Left colon (tissue), 2 donors: Measurements from ENCODE around the gene PLCL1. TPM values are rescaled to one million over a fixed set of nuclear protein-coding genes. Genes with fewer than 3 reads are reported as not detected.
A peak's percentile ranks its signal among the peaks of the same experiment; 100 is the strongest.

Source experiments
- ATAC-seq: fragments of 200-7000 bp; cut with Tn5 transposase; one replicate; pipeline ENCODE4 v1.9.1; 2020; ENCODE audit warnings: mild to moderate bottlenecking, moderate library complexity
- DNase-seq, 2 donors: peaks; one replicate each; pipeline ENCODE4 v3.0.0-alpha.2; 2020
- intact Hi-C, 2 donors: fragments of 100-400 bp; cut with DNase I in 1 of 2; cut with micrococcal nuclease in 1 of 2; formaldehyde crosslinking; loops; one replicate each; pipeline versions ENCODE4 v1.11.2 to v1.14.0; 2022; cut with DNase I, micrococcal nuclease
- total RNA-seq, 2 donors: library from RNA; stranded (reverse); fragmentation: NEBNext Ultra II Directional; extraction: Animal tissue kit (Norgen Biotek cat#: 25700); gene quantifications; one replicate each; pipeline ENCODE4 v1.2.1, GENCODE V29; 2021
- donor health status: DM: no; HTN: no; CAD: no.
- donor health status: DM: yes; HTN: yes; CAD: no.

The PLCL1 gene
- total RNA-seq, 2 donors from 2014 or later, result 1.1 to 3.0 TPM

DNA sequence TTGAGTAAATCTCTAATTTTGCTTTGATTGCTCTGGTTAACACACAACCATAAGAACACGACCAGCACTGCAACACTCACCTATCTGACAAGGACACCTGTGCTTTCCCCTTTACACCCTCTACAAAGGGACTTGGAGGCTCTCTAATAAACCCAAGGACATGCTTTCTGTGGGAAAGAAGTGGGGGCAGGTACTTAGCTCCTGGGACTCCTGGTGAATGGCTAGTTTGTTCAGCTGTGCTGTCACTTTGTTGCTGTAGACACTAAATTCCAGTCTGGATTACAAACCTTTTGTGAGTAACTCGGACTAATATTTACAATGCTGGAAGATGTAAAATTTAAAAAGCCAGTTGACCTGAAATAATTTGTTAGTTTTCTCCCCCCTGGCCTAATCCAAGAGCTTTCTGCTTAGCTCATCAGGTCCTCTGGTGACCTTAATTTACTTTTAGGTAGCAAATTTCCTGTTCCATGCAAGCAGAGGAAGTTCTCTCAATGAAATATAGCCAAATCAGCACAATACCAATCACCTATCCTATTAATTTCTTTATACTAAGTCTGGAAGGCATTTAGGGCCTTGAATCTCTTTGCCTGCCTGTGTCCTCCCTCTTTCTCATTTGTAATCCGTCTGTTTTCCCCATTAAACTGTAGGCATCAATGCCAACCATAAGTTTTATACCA lies 67.5 kb downstream of the PLCL1 start:
- DNase-seq (no peak), ATAC-seq (no peak)
- intact Hi-C loops, result no loop called here

DNA sequence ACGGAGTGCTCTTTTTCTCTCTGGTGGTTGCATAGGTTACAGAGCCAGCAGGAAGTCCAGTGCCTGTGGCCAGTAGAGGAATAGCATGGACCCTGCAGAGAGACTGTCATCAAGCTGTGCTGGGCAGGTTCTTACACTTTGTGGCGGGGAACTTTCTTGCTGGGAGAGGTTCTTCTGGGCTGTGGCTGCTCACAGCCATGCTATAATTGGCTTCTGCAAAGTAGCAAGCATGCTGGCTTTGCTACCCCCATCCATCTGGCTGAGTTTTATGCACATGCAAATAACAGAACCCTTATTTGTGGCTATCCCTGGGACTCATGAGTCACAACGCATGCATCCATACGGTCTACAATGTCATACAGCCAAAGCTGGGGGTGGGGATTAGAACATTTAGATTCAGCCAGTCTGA lies 68.9 kb downstream of the PLCL1 start:
- DNase-seq, result no peak
- intact Hi-C loops, result no loop called here

DNA sequence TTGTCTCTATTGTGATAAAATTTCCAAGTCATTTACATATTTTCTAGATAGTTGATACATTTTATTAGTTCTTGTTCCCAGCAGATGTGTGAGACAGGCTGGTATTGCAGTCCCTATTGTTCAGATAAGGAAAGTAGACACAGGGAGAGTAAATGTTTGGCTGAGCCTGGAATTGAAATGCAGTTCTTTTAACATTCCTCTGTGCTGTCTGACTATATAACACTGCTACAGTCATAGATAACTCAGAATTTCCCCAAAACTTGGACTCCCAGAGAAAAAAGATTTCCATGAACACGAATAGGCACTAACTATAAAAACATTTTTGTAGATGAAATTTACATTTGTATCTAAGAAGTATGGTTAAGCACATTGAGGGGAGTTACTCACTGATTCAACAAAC lies 71.4 kb downstream of the PLCL1 start:
- intact Hi-C loops, result no loop called here
- ATAC-seq, result no peak
- no peak for DNase-seq

More for the DNA sequence above, 68.9 kb downstream of the PLCL1 start:
- no peak for ATAC-seq

DNA sequence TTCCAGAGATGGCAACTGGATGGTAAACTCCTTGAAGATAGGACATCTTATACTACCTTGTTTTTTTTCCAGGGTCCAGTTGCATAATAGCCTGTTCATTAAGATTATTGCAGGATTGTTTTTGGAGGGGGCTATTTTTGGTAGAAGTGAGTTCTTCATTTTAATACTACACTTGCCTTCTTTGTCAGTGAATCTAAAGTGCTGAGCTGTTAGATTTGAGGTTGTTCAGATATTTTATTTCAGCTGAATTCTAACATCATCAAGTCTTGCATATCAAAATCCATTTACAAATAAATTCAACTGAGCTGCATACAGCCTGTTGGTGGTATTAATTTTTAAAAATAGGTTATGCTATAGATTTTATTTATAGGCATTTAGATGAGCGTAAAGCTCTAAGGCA lies 72.1 kb downstream of the PLCL1 start:
- intact Hi-C loops, result no loop called here
- no peak for DNase-seq
- ATAC-seq, result no peak

DNA sequence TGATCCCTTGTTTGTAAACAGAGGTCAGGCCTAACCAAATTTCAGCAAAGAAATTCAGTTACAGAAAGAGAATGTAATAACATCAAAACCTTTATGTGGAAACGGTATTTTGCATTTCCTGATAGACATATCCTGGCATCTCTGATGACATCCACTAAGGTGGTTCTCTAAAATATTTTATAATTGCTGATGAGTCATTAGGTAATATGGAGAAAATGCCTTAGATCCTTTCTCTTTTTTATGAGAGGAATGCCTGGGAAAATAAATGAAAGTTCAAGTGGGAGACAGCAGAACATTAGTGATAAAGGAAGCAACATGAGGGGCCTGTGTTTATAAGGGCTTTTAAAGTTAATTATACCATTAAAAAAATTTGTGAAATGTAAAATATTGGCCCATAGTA lies 72.6 kb downstream of the PLCL1 start:
- DNase-seq, result no peak

DNA sequence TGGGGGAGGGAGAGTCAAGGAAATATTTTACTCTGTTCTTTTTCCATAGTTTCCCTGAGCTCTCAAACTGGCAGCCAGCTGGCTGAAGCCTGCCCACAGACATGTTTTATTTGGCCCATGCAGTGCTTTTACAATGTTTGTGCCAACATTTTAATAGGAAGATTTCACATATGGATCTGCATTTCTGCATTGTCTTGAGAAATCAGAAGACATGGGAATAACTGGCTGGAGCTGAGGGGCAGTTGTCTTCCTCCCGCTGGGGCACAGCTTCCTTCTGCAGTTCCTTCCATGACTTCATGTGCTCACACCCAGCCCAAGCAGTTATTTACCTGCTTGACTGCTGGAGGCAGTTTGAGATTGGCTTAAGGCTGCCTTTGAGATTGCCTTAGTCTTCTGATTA lies 74.4 kb downstream of the PLCL1 start:
- ATAC-seq (peak; percentile 45), DNase-seq (no peak)
- intact Hi-C loops, result no loop called here

More for the DNA sequence above, 72.6 kb downstream of the PLCL1 start:
- intact Hi-C loops, result no loop called here
- no peak for ATAC-seq

DNA sequence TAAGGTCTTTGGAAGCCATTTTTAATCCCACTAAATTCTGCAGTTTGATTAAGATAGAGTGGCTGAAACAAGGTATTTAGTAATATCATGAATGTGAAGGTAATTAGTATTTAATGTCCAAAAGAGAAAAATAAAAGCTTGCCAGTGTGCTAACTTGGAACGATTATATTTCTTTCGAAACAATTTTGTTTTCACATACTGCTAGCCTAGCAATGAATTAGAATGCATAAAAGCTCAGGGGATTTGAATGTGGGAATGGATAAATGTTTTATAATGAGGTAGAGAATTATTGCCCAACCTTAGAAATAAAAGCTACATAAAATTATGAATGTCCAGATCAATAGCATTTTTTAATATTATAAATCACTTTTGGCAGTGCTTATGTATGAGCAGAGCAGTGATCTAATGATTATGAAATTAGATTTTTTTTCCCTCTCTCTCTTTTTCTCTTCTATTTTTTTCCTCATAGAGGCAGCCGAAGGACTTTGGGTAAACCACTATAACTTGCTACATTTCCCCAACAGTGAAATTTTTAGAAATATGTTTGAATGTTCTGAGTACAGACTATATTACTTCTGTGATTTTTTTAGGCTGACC lies 75.5 kb downstream of the PLCL1 start:
- no peak for DNase-seq
- intact Hi-C loops, result no loop called here
- ATAC-seq, result no peak

DNA sequence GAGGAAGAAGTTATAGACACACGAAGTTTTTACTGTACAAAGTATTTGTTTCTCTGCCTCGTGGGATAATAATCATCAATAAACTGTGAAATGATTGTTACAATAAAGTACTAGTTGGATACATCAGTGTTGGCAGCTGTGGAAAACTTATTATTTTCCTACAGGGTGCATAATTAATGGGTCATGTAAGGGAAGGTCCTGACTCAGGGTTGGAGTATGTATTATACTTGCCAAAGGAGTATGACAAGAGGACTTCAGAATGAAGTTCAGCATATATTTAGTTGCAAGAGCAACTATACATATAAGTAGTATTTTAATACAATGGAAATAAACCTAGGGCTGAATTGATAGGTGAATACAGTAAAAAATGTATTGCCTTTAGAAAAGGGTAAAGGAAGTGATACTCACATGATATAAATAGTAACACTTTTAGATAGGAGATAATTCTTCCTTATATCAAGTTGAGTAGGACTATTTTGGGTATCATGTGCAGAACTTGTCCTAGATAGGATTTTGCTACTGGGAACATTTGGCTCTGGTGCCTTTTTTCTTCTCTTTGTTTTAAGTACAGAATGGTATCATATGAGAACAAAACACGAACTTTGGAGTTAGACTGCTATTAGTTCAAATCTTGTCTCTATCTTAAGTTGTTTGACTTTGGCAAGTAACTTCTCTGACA lies 79.1 kb downstream of the PLCL1 start:
- intact Hi-C loops, result no loop called here
- ATAC-seq (no peak), DNase-seq (no peak)

DNA sequence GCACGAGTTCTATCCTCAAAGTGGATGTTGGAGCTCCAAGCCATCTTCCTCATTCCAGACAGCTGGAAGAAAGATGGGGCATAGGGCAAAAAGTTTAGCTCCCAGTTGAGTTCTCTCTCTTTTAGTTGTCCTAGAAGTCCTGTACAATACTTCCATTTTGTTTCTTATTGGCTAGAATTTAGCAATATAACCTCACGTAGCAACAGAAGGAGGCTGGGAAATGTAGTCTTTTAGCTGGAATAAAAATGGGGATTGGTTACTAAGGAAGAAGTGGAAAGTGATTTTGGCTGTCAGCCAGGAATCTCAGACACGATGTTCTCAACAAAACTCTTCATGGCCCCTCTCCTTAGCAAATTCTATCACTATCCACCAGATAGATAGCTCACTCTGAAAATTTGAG lies 79.9 kb downstream of the PLCL1 start:
- intact Hi-C loops, result no loop called here
- DNase-seq (no peak), ATAC-seq (no peak)

DNA sequence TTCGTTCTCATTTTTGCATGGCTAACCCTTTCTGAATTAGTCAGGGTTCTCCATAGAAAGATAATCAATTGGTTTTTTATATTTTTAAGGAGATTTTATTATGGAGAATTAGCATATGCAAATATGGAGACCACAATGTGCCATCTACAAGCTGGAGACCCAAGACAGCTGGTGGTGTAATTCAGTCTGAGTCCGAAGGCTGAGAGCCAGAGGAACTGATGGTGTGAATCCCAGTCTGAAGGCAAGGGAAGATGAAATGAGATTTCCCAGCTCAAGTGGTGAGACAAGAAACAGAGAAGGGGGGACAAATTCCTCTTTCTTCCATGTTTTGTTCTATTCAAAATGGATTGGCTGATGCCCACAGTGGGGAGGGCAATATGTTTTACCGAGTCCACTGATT lies 80.7 kb downstream of the PLCL1 start:
- intact Hi-C loops, result no loop called here
- ATAC-seq, result no peak
- no peak for DNase-seq

DNA sequence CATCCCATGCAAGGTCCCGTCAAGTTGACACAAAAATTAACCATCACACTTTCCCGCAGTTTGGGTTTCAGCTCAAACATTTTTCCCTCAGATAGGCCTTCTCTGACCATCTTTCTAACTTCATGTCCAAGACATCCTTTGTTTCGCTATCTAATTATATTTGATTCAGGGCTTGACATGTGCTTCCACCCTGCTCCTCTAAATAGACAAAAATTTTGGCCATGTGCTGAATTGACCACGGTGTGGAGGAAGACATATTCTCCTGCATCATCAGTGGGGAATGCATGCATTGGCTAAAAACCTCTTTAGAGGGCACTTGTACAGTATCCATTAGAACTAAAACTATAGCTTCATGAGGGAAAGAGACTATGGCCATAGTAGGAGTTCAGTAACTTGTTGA lies 81.2 kb downstream of the PLCL1 start:
- intact Hi-C loops, result no loop called here
- DNase-seq, result no peak
- ATAC-seq, result no peak

DNA sequence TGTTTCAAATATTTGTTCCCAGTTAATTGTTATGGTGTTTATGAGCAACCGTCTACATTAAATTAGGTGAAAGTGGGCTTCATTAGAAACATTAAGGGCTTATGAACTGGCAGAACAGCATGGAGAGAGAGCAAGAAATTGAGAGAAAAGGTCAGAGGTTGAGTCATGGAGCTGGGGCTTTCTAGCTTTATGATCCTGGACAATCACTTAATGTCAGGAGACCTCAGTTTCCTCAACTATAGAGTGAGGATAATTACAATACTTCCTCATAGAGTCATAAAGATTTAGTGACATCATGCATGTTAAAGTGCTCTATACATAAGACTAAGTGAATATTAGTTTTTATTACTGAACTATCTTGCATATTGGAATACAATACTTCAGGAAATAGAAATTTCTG lies 83.9 kb downstream of the PLCL1 start:
- DNase-seq, result no peak
- intact Hi-C loops, result no loop called here
- no peak for ATAC-seq

DNA sequence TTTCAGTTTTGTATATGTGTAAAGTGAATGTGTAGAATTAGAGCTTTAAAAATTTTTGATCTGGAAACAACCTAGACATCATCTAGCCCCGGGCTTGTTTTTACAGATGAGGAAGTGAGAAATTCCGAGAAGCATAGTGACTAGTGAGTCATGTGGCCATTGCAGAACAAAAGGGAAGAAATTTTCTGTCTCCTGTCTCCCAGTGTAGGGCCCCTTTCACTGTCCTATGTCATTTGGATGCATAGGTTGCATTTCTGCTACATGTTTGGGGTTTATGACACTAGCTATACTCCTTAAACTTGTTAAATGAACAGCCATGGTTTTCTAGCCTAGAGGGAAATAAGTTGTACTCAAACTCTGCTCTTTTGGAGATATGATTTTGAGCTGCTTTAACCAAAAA lies 84.6 kb downstream of the PLCL1 start:
- DNase-seq (no peak), ATAC-seq (no peak)
- intact Hi-C loops, result no loop called here

DNA sequence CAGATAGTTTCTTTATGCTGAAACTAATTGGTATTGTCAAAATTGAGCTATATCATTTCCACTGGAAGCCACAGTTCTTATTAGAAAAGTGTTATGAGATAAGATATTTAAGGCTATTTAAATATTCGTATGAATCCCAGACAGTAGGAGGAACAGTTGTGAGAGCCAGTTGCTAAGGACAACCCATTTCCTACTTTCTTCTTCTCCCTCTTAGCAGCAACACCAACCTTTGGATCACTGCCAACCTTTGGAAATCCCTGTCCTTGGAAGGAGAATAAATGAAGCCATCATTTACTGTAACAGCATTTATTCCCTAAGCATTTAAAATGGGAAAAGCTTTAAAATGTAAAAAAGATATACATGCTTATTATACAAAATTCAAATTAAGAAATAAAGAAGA lies 85.8 kb downstream of the PLCL1 start:
- DNase-seq, result no peak
- intact Hi-C loops, result no loop called here
- no peak for ATAC-seq

DNA sequence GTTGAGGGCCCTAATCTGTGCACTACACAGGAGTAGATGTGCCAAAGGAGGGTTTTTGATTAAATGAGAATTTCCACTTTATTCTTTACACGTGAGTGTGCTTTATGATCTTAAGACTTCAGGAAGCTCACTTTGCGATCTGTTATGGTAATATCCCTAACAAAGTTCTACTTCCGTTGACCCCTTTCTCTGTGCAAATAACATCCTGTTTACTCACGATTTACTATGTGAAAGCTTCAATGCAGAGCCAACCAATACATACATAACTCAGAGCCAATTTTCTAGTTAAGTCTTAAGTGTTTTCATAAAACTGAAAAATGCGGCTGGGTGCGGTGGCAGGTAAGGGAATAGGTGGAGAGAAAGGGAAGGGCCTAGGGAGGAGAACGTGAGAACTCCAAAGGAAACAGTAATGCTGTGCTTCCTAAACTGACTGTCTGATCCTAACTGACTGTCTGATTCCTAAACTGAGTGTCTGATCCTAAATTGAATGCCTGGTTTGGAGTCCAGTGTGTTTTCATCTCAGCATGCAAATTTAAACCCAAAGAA lies 87.6 kb downstream of the PLCL1 start:
- ATAC-seq (peak; percentile 30), DNase-seq (no peak)
- intact Hi-C loops, result no loop called here

DNA sequence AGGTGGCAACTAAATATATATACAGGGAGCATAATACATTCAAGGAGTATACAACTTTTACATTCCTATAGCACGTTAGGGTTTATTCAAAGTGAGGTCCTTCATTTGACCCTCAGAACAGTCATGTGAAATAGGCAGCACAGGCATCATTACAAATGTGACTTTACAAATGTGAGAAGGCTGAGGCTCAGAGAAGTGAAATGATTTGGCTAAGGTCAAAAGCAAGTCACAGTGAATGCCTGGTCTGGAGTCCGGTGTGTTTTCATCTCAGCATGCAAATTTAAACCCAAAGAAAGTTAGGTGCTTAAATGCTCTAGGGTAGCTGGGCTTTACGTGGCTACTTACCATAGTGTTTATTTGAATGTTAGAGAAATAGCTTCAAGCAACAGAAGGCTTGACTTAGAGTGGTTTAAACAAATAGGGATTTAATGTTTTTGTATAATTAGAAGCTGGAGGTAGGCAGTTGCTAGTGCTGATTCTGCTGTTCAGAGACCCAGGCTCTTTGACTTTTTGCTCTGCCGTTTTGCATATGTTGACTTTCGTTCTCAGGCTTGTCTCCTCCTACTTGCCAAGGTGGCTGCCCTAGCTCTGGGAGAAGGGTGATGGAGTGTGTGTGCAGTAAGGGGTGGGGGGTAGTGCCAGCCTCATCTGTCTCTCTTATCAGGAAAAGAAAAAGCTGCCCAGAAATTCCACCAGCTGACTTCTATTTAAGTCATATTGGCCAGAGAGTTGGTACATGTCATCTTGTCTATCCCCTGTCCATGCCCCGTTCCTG lies 89.2 kb downstream of the PLCL1 start:
- ATAC-seq (no peak), DNase-seq (no peak)
- intact Hi-C loops, result no loop called here

DNA sequence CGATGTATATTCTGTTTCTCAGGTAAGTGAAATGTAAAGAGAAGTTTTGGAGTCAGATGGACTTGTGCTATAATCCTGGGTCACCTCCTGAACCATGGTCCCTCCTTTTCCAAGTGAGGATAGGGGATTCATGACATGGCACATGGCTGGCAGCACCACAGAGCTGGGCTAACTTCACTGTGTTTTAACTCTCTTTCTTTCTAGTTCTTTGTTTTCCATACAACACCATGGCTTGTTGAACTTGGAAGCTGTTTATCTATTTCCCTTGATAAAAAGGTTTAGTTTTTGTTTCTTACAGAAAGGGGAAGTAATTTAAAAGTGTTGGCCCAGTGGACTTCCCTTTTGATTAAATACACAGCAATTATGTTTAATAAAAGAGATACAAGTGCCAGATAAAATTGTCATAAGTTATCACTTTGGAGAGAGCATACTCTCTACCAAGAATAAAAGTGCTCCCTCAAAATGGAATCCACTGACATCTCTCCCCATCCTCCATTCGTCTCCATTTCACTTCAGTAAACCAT lies 90.4 kb downstream of the PLCL1 start:
- no peak for ATAC-seq
- intact Hi-C loops, result no loop called here
- no peak for DNase-seq

DNA sequence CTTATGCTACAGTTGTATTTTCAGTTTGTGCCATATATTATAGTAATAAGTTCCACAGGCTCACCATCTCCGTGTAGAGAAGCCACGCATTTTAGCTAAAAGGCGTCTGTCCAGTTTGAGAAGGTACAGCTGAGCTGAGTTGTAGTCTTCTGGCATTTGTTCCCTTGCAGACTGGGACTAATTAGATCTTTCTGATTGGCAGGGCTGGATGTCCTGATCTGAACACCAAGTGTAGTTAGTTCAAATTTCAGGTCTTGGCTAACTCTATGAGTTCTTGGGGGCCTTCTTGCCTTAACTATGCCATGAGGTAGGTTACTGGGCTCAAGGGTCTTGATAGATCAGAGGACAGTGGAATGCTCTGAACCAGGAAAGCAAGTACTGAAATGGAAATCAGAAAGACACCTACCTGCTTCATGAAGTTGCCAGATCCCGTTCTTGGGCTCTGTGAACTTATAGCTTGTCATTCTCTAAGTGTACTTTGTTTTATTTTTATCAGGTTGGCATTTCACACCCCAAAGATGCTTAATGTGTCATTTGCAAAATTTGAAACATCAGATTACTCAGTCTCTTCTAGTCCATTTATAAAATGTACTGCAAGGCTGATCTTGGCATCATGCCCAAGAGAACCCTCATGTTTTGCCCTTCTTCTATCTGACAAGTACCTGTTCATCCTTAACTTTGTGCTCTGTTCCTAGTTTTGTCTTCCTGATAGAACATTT lies 93.7 kb downstream of the PLCL1 start:
- intact Hi-C loops, result no loop called here
- ATAC-seq (no peak), DNase-seq (no peak)

DNA sequence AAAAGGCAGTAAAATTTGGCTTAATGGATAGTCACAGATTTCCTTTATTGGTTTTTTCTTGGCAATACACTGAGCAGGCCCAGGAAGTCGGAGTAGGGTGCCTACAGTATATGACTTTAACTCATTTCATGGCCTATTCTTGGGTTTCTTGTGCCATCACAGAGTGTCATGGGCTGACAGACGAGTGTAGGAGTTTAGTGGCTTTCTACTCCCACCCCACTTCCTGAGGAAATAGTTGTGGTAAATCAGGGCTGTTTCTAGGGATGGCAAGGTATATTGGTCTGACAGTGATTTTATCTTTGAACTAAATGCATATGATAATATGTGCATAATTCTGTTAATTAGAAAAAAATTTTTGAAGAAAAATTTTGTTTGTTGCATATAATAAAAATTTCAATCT lies 100.1 kb downstream of the PLCL1 start:
- no peak for ATAC-seq
- intact Hi-C loops, result no loop called here
- no peak for DNase-seq
